Endodermal cell (in vitro differentiated cells): ENCODE results near the gene B4GALT3. TPM values are rescaled to one million over a fixed set of nuclear protein-coding genes. Genes with fewer than 3 reads are reported as not detected.

Source experiments
- DNase-seq: peaks from one replicate; pipeline ENCODE4 v3.0.0-alpha.2; 2017
- H3K27ac ChIP-seq: 2 replicates; pipeline ENCODE4 v1.5.1; 2013; ENCODE audit warnings: mild to moderate bottlenecking, low read depth, low read length, moderate library complexity
- H3K27me3 ChIP-seq: 2 replicates; pipeline ENCODE4 v1.6.1; 2013; ENCODE audit warnings: mild to moderate bottlenecking, low read length, moderate library complexity; ENCODE audit not compliant: insufficient read depth, control insufficient read depth, poor library complexity, severe bottlenecking
- H3K36me3 ChIP-seq: 2 replicates; pipeline ENCODE4 v1.7.0; 2013; ENCODE audit warnings: mild to moderate bottlenecking, low read length, moderate library complexity; ENCODE audit not compliant: control insufficient read depth, insufficient read depth
- H3K4me1 ChIP-seq: one replicate; pipeline ENCODE4 v1.7.0; 2013; ENCODE audit warnings: low read length; ENCODE audit not compliant: control insufficient read depth, insufficient read depth
- H3K4me3 ChIP-seq: 2 replicates; pipeline ENCODE4 v1.5.1; 2013; ENCODE audit warnings: mild to moderate bottlenecking, low read length, moderate library complexity
- H3K9ac ChIP-seq: 2 replicates; pipeline ENCODE4 v1.6.1; 2013; ENCODE audit warnings: mild to moderate bottlenecking, low read length, moderate library complexity; ENCODE audit not compliant: poor library complexity, severe bottlenecking; ENCODE audit errors: extremely low read depth
- H3K9me3 ChIP-seq: 2 replicates; pipeline ENCODE4 v1.6.1; 2013; ENCODE audit warnings: mild to moderate bottlenecking, low read length, moderate library complexity; ENCODE audit not compliant: control insufficient read depth
- H3K27ac Mint-ChIP-seq: 2 replicates; pipeline ENCODE4 v1.8.0; 2020; ENCODE audit warnings: mixed read lengths
- H3K27me3 Mint-ChIP-seq: 2 replicates; pipeline ENCODE4 v1.8.0; 2021; ENCODE audit warnings: mild to moderate bottlenecking, mixed read lengths; ENCODE audit not compliant: insufficient read depth
- H3K36me3 Mint-ChIP-seq: 2 replicates; pipeline ENCODE4 v1.8.0; 2020; ENCODE audit warnings: low read depth, mixed read lengths
- H3K4me1 Mint-ChIP-seq: 2 replicates; pipeline ENCODE4 v1.8.0; 2020; ENCODE audit warnings: mixed read lengths
- H3K4me3 Mint-ChIP-seq: 2 replicates; pipeline ENCODE4 v1.8.0; 2020; ENCODE audit warnings: mild to moderate bottlenecking, moderate library complexity, mixed read lengths
- H3K9me3 Mint-ChIP-seq: 2 replicates; pipeline ENCODE4 v1.8.0; 2020; ENCODE audit warnings: mild to moderate bottlenecking, mixed read lengths
- WGBS, 2 experiments: methylation state at CpG; one replicate each; pipeline versions ENCODE4 v1.1.5 to v1.1.7; 2013; ENCODE audit warnings: missing lambda C conversion rate in 2 of 2, mixed read lengths in 1 of 2; ENCODE audit not compliant: insufficient coverage in 1 of 2, insufficient read length in 1 of 2; 5-methylcytosine and 5-hydroxymethylcytosine counted together
- total RNA-seq, 2 donors: library from RNA; stranded (reverse); fragmentation: NEBNext Ultra II Directional in 1 of 2; extraction: Animal tissue kit (Norgen Biotek cat#: 25700) in 1 of 2; gene quantifications; 2 replicates in 1 of 2; 3 replicates in 1 of 2; pipeline ENCODE4 v1.2.1, GENCODE V29; 2021
- TF ChIP-seq, protein P1 (sequence below): fragments of 200-600 bp; sonication (generic); conservative IDR thresholded peaks from 2 replicates; pipeline ENCODE4 v1.5.0; 2021; ENCODE audit warnings: antibody characterized with exemption, mild to moderate bottlenecking

The B4GALT3 gene
- total RNA-seq, 2 donors from 2014 or later: 30.4 to 37.9 TPM

DNA sequence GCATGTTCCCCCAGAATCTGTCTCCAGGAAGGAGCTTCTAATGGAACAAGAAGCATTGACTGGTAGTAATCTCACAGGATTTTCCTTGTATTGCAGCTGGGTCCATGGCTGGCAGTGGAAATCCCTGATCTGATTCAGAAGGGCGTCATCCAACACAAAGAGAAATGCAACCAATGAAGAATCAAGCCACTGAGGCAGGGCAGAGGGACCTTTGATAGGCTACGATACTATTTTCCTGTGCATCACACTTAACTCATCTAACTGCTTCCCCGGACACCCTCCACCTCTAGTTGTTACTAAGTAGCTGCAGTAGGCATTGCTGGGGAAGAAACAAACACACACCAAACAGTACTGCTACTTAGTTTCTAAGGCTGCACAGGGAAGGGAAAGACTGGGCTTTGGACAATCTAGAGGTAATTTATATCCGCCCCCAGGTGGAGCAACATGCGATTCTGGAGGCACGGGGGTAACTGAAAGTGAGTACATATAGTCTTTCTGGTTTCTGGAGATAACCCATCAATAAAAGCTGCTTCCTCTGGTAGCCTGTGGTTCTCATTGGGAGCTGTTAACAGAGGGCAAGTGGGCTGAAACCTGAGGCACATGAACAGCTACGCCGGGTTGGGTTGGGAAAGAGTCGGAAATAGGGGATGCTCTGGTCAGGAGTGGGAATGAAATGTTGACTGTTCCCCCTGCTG is 18.8 kb downstream of the B4GALT3 start:
- H3K9me3 Mint-ChIP-seq: no peaks in the 10 kb centered on the region
- no peaks in the 10 kb centered on the region for H3K27me3 Mint-ChIP-seq
- H3K36me3 Mint-ChIP-seq: peaks cover 27% of the 10 kb centered on the region
- H3K36me3 ChIP-seq: peaks cover 43% of the 10 kb centered on the region
- DNase-seq: no peak
- peak overlapping the region; percentile 68 for H3K9ac ChIP-seq
- no peak overlapping the region for H3K27ac ChIP-seq
- H3K4me1 ChIP-seq: no peaks in the 10 kb centered on the region
- H3K27ac Mint-ChIP-seq: peak overlapping the region; percentile 89
- TF ChIP-seq, protein P1, sequence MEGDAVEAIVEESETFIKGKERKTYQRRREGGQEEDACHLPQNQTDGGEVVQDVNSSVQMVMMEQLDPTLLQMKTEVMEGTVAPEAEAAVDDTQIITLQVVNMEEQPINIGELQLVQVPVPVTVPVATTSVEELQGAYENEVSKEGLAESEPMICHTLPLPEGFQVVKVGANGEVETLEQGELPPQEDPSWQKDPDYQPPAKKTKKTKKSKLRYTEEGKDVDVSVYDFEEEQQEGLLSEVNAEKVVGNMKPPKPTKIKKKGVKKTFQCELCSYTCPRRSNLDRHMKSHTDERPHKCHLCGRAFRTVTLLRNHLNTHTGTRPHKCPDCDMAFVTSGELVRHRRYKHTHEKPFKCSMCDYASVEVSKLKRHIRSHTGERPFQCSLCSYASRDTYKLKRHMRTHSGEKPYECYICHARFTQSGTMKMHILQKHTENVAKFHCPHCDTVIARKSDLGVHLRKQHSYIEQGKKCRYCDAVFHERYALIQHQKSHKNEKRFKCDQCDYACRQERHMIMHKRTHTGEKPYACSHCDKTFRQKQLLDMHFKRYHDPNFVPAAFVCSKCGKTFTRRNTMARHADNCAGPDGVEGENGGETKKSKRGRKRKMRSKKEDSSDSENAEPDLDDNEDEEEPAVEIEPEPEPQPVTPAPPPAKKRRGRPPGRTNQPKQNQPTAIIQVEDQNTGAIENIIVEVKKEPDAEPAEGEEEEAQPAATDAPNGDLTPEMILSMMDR: no peak
- H3K4me1 Mint-ChIP-seq: peaks cover 25% of the 10 kb centered on the region
- H3K9me3 ChIP-seq: no peaks in the 10 kb centered on the region
- H3K27me3 ChIP-seq: no peaks in the 10 kb centered on the region
- peak overlapping the region; percentile 77 for H3K4me3 Mint-ChIP-seq
- WGBS, 2 experiments: 89 to 92% methylated on average over 5 to 9 of the region's 9 CpGs
- H3K4me3 ChIP-seq: peak overlapping the region; percentile 86

DNA sequence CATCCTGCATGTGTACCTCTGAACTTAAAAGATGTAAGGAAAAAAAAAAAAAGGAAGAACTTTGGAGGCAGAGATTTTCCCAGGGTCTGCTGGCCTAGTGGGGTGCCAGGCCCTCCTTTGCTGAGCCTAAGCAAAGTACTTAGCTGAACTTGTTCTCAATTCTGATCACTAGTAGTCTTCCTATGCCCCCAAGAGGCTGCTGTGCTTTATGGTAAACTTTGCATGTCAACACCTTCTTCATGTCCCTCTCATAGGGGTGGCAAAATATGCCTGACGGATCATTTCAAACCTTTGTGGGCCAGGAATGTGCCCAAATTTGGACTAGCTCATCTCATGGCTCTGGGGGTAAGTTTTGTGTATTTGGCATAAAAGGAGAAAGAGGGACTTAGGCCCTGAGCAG is 19.4 kb downstream of the B4GALT3 start:
- Mint-ChIP-seq H3K4me3 (no peak overlapping the region), H3K36me3 (peaks cover 21% of the 10 kb centered on the region), H3K4me1 (peaks cover 25% of the 10 kb centered on the region), H3K27me3 (no peaks in the 10 kb centered on the region), H3K9me3 (no peaks in the 10 kb centered on the region), H3K27ac (no peak overlapping the region)
- no peak for DNase-seq
- peaks cover 37% of the 10 kb centered on the region for H3K36me3 ChIP-seq
- TF ChIP-seq, protein P1: no peak
- no peaks in the 10 kb centered on the region for H3K9me3 ChIP-seq
- H3K4me3 ChIP-seq: no peak overlapping the region
- H3K4me1 ChIP-seq: no peaks in the 10 kb centered on the region
- H3K27ac ChIP-seq: no peak overlapping the region
- WGBS, 2 experiments: 94 to 100% methylated on average over 1 of the region's 1 CpG
- H3K27me3 ChIP-seq: no peaks in the 10 kb centered on the region
- no peak overlapping the region for H3K9ac ChIP-seq

DNA sequence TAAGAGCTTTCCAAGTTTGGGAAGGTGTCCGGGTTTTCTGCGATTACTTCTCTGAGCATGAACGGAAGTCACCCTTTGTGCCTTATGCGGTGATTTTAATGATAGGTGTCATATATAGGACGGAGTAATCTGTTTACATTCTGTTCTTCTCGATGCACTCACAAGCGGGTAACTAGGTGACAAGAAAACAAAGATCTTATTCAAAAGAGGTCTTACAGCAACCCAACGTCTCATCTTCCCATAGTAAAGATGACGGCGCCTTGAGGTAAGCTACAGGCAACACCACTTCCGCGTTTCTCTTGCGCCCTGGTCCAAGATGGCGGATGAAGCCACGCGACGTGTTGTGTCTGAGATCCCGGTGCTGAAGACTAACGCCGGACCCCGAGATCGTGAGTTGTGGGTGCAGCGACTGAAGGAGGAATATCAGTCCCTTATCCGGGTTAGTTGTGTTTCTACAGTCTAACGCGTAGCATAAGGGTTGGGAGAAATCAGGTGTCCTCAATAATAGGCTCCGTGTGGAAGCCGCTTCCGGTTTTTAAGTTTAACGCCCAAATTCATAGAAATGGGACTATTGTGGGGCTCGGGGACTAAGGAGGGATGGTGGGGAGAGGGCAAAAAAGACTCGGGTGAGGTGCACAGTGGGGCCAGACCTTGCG is 23.5 kb downstream of the B4GALT3 start, which contains the start of gene UFC1:
UFC1 (plus strand) TSS at position 297 of the 656 bp plus-strand sequence; CDS start at position 317, 20 bp downstream.
- Mint-ChIP-seq H3K36me3 (peaks cover 15% of the 10 kb centered on the region), H3K4me1 (peaks cover 16% of the 10 kb centered on the region), H3K27me3 (no peaks in the 10 kb centered on the region), H3K4me3 (peak within 1 kb of the TSS; percentile 90), H3K27ac (peak within 1 kb of the TSS; percentile 100), H3K9me3 (no peaks in the 10 kb centered on the region)
- TF ChIP-seq, protein P1: no peak
- peak within 1 kb of the TSS; percentile 97 for H3K9ac ChIP-seq
- no peaks in the 10 kb centered on the region for H3K27me3 ChIP-seq
- H3K4me3 ChIP-seq: peak within 1 kb of the TSS; percentile 99
- H3K4me1 ChIP-seq: no peaks in the 10 kb centered on the region
- DNase-seq: peak; percentile 89
- H3K9me3 ChIP-seq: no peaks in the 10 kb centered on the region
- WGBS, 2 experiments: 1 to 2% methylated on average over 29 to 33 of the region's 33 CpGs
- peak within 1 kb of the TSS; percentile 88 for H3K27ac ChIP-seq
- peaks cover 21% of the 10 kb centered on the region for H3K36me3 ChIP-seq
